Activated CD4-positive, alpha-beta T cell treated with anti-CD3 and anti-CD28 coated beads, Interleukin-2, amount 50 U/mL, for 4 hours (primary cell): ENCODE measurements around the gene ELK3.
"Not testable (repeated sequence)": the region's sequence is repeated elsewhere in the genome, so short reads cannot be mapped to it uniquely, and the experiment has no call there.

ENCODE experiments used
- DNase-seq, 2 experiments: peaks; one replicate each; pipeline ENCODE4 v3.0.0-alpha.2; 2020

Gene ELK3

DNA sequence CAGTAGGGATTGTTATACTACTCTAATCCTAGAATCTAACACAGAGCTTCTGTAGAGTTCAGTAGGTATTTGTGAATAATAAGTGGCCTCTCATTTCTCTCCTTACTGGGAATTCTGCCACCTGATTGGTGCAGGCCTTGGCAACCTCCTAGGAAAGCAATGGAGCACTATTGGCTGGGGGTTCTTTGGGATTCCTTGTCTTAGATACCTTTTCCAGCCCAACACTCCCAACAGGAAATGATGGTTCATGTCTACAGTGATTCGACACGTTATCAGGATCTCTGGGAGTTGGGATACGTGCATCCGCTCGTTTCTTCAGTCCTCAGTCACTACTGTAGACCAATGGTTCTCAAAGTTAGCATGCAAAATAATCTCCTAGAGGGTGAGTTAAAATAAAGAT is 67.4 kb downstream of the ELK3 start:
- DNase-seq, result no peak

GRCh38 chr12:96263449-96263902 is 69.3 kb downstream of the ELK3 start:
- DNase-seq, result no peak

GRCh38 chr12:96265400-96265799 is 71.2 kb downstream of the ELK3 start:
- no peak for DNase-seq

DNA sequence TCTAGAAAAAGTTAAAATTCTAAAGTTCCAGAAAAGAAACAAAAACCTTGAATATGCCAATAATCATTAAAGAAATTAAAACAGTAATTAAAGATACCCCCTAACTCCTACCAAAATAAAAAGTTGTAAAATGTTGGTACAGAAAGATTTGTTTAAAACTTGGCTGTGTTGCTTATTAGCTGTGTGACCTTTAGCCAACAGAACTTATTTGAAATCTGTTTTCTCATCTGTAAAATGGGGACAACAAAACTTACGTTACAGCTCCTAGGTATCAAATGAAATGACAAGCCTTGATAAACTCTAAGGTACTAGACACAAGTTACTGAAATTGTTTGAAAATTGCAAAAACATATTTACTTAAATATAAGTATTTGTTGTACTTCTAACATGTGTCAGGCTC is 71.7 kb downstream of the ELK3 start:
- no peak for DNase-seq

DNA sequence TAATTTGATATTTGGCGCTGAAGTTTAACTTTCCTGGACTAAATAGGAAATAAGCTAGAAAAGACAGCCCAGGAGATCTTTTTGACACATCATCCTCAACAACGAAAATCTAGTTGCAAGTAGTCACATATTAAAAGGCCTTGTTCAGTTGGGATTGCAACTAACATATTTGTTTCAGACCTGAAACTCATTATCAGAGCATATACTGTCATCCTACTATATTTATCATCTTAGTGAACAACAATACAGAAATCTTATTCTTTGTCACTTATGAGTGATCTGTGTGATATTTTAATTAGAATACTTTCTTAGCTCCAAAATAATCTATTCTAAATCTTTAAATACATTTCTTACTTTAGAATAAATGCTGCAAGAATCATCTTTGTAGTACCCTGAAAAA is 72.1 kb downstream of the ELK3 start:
- DNase-seq, result no peak

DNA sequence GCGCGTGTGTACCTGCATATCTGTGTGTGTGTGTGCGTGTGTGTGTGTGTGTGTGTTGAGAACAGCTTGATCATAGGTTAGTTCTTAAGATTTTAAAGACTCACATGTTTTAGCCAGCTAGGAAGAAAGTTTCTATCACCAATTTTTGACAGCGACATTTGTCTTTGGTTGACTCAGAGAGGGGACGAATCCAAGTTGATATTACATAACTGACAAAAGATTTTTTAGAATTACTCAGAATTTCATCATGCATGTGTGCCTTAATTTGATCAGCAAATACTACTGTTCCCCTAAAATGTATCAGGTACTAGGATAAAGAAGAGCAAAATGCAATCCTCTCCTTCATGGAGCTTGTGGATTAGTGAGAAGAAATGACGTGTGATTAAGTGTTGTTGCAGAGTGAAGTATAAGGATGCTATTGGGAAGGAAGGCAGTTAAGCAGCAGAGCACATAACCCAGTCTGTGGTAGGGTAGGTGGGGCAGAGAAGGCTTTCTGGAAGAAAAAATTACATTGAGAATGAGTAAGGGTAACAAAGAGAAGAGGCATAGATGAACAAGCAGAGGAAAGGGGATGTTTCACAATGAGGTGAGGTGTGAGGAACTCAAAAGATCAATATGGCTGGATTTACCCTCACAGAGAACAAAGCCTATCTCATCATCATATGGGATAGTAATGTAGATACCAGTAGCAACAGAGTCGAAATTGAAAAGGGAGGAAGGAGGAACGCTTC is 77.5 kb downstream of the ELK3 start:
- DNase-seq, result no peak

DNA sequence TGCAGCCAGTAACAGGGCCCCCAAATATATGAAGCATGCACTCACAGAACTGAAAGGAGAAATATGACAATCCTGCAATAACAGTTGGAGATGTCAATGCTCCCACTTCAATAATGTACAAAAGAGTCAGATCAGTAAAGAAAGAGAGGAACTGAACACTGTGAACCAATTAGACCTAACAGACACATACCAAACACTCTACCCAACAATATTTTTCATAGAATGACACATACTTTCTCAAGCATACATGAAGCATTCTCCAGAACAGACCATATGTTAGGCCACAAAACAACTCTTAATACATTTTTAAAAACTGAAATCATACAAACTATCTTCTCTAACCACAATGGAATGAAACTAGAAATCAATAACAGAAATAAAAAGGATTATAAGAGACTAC is 80.2 kb downstream of the ELK3 start:
- no peak for DNase-seq

- no peak for DNase-seq
These were observed 91.0 kb downstream of the ELK3 start for GRCh38 chr12:96285158-96285557.

DNA sequence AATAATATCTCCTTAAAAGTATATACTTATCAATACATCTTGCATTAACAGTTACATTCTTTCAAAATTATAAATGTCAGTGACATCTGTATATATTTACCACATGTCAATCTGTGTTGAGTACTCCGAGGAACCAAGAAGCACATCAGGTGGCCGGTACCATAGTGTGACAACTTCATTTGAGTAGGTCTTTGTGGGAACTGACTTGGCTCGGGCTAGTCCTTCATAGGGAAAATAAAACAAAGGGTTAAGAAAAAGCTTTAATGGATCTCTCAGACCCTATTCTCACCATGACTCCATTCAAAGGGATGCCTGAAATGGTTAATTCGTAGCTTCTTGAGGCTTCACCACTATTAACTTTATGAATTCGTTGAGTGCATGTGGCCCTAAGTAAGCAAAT is 94.9 kb downstream of the ELK3 start:
- DNase-seq, result no peak

DNA sequence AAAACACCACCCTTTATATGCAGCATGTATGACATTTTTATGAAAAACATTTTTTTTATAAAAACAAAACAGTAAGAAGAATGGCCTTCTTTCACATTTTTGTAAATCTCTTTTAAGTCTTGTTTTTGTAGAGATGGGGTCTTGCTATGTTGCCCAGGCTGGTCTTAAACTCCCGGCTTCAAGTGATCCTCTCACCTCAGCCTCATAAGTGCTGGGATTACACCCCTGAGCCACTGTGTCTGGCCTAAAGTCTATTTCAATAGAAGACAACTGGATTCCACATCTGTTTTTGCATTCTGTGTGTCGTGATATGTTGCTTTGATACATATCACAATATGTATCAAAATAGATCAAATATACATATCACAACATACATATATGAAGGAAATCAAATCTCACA is 98.9 kb downstream of the ELK3 start:
- DNase-seq, result no peak

- no peak for DNase-seq
These were observed 100.7 kb downstream of the ELK3 start for GRCh38 chr12:96294831-96295230.

DNA sequence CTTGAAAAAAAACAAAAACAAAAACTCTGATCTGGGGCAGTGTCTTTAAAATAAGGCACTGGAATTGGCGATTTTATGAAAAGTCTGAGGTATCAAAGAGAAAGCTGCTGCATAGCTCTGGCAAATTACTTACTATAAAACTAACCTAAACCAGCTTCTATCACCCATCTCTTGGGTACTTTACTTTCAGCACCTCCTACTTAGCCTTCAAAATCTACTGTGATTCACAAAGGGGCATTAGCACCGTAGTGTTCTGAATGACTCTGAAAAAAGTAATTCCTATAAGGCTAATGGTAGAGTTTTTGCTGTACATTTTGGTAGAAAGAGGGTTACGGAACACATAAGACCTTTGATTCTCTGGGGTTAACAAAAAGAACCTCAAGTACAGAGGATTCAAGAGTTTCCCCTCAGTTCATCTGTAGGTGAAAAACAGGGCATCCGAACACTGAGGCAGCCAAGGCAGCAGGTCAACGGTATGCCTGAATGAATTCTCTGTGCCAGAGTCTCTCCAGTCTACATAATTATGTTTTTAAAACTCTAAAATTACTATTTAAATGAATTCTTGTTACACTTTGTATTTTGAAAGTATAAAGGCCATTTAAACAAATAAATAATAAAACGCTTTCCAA is 101.5 kb downstream of the ELK3 start:
- no peak for DNase-seq

- DNase-seq, result no peak
These were observed 103.3 kb downstream of the ELK3 start for GRCh38 chr12:96297504-96297903.

GRCh38 chr12:96300064-96300463 is 105.9 kb downstream of the ELK3 start:
- no peak for DNase-seq

DNA sequence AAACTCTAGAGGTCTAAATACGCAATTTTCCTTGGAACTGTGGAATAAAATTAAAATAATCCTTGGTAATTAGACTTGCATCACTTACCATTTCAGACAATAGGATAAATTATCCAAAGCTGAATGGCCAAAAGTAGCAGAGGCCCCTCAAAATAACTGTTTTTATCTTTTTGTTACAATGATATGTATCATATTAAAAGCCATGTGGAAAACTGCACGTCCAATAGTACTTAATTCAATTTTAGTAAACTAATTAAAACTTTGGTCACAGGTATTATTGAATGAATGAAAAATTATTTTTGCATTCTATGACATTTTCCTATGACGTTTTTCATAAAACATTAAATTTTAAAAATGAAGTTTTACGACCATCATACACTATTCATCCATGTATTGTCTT is 107.6 kb downstream of the ELK3 start:
- DNase-seq, result no peak

DNA sequence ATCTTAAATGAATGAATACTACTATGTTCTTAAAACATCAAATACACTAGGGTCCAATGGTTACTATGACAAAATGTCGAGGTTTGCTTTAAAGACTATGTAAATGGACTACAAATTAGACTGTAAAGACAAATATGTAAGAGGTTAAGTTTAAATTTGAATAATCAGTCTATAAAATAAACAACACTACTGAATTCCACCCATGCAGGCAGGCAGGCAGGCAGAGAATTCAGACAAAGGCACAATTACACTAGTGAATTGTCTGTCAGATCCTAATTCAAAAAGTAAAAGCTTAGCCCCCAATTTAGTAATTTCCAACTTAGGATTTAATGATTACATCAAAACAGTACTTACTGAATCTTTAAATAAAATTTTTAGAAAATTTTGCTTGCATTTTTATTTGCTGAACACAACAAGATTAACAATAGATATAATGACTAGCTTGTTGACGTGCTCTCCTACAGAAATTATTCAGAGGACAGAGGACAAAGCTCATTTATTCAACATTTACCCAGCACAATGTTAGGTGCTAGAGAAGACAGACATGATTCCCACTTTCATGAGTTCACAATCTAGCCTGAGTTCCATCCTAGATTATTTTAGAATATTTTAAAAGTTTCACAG is 108.6 kb downstream of the ELK3 start:
- no peak for DNase-seq

DNA sequence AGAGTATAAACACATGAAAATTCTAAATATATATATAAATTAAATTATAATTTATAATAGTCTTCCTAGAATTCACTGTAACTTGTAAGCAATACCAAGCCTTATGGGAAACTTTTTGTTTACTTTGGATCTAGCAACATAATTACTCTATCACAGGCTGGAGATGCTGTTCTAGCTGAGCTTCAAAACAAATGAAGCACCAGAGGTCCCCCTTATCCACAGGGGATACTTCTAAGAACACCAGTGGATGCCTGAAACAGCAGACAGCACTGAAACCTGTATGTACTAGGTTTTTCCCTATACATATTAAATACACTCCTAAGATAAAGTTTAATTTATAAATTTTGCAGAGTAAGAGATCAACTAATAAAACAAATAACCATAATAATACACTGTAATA is 109.5 kb downstream of the ELK3 start:
- no peak for DNase-seq

DNA sequence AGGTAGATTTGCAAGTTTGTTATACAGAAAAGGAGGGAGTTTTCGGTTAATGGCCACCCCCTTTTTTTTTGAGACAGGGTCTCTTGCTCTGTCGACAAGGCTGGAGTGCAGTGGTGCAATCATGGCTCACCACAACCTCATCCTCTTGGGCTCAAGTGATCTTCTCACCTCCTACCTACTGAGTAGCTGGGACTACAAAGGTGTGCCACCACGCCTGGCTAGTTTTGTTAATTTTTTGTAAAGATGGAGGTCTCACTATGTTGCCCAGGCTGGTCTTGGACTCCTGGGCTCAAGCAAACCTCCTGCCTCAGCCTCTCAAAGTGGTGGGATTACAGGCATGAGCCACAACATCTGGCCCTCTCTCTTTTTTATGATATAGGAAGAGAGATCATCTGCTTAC is 111.5 kb downstream of the ELK3 start:
- no peak for DNase-seq

- no peak for DNase-seq
These were observed 114.7 kb downstream of the ELK3 start for GRCh38 chr12:96308881-96309280.

- DNase-seq, result no peak
These were observed 115.9 kb downstream of the ELK3 start for GRCh38 chr12:96310067-96310466.

- DNase-seq, result no peak
These were observed 117.0 kb downstream of the ELK3 start for GRCh38 chr12:96311191-96311590.

DNA sequence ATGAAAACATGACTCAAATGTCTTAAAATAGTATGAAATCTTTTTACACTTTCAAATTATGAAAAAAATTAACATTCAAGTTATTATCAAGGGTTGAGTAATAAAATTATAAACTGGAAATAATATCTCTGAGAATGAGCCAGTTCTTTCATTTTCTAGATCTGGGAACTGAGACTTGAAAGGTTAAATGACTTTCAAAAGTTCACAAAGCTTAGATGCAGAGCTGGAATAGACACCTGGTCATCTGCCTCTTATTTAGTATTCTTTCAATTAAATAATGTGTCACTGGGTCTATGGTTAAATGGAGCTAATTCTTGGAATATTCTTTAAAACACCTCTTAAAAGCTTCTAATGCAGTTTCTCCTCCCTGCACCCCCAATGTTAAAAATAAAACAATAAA is 119.4 kb downstream of the ELK3 start:
- no peak for DNase-seq

- no peak for DNase-seq
These were observed 120.5 kb downstream of the ELK3 start for GRCh38 chr12:96314723-96315122.

GRCh38 chr12:96315741-96316481 is 121.7 kb downstream of the ELK3 start:
- DNase-seq, result not testable (repeated sequence)
